KMS-11 (cell line): ENCODE results near the gene TNS2.

Source experiments
- H2AFZ ChIP-seq: fragments of 200-600 bp; sonication (generic); 2 replicates; pipeline ENCODE4 v1.6.1; 2016; ENCODE audit warnings: antibody characterized with exemption, mixed run types, low read depth
- H3K27ac ChIP-seq: fragments of 200-600 bp; sonication (generic); 2 replicates; pipeline ENCODE4 v1.6.1; 2016; ENCODE audit warnings: mild to moderate bottlenecking, mixed run types
- H3K27me3 ChIP-seq: fragments of 200-600 bp; sonication (generic); 2 replicates; pipeline ENCODE4 v1.6.1; 2017; ENCODE audit warnings: mild to moderate bottlenecking, low read depth, mixed run types, moderate library complexity; ENCODE audit not compliant: insufficient read depth
- H3K36me3 ChIP-seq: fragments of 200-600 bp; sonication (generic); 2 replicates; pipeline ENCODE4 v1.6.1; 2017; ENCODE audit warnings: mild to moderate bottlenecking, mixed run types; ENCODE audit not compliant: insufficient read depth
- H3K4me1 ChIP-seq: fragments of 200-600 bp; sonication (generic); 2 replicates; pipeline ENCODE4 v1.6.1; 2016; ENCODE audit warnings: mild to moderate bottlenecking, low read depth, mixed run types; ENCODE audit not compliant: poor library complexity, severe bottlenecking
- H3K4me2 ChIP-seq: fragments of 200-600 bp; sonication (generic); 2 replicates; pipeline ENCODE4 v1.7.0; 2016; ENCODE audit warnings: mild to moderate bottlenecking, mixed run types
- H3K4me3 ChIP-seq: fragments of 200-600 bp; sonication (generic); IDR thresholded peaks from 2 replicates; pipeline ENCODE4 v1.6.1; 2017; ENCODE audit warnings: low read depth, low read length, mixed read lengths; ENCODE audit not compliant: insufficient read depth
- H3K79me2 ChIP-seq: fragments of 200-600 bp; sonication (generic); 2 replicates; pipeline ENCODE4 v1.6.1; 2016; ENCODE audit warnings: low read depth, mixed run types; ENCODE audit not compliant: insufficient read depth
- H3K9ac ChIP-seq: fragments of 200-600 bp; sonication (generic); 2 replicates; pipeline ENCODE4 v1.6.1; 2016; ENCODE audit warnings: mild to moderate bottlenecking, mixed run types
- H4K20me1 ChIP-seq: fragments of 200-600 bp; sonication (generic); 2 replicates; pipeline ENCODE4 v1.6.1; 2016; ENCODE audit warnings: mild to moderate bottlenecking, mixed run types; ENCODE audit not compliant: insufficient read depth
- TF ChIP-seq, protein P1 (sequence below): fragments of 200-600 bp; sonication (generic); conservative IDR thresholded peaks from 2 replicates; pipeline ENCODE4 v1.6.1; 2017; ENCODE audit warnings: low read depth, mild to moderate bottlenecking, antibody characterized with exemption, low read length, moderate library complexity, mixed read lengths

The TNS2 gene

DNA sequence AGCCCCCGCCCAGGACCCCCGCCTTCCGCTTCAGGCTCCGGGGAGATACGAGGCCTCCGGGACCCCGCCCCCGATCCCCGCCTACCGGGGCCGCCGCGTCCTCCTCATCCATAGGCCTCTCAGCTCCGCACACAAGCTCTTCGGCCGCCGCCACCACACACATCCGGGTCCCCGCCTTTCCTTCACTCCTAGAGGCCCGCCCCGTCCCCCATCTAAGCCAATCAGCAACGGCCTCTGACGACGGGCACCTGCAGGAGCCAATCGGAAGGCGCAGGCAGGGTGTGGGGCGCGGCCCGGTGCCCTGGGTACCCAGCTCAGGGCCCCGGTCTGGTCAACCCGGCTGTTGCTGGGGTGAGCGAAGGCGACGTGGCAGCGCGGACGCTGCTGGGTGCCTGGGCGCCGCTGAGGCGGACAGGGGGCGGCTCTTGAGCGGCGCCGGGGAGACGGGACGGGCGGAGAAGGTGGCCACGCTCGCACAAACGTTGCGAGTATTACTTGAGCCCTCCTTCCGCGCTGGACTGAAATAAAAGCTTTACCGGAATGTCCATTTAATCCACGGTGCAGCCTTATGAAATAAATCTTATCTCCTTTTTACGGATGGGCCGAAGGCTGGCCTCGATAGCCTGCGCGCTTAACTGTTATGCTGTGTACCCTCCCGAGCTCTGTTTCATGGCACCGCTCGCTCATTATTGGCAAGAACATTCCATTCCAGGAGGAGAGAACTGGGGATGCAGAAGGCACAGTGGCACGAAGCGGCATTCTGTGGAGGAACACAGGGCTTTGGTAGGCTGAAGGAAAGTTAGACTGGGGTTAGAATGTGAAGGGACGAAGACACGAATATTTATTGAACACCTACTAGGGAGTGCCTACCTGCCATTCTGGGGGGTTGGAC is 29.6 kb downstream of the TNS2 start, which contains the start of gene SPRYD3:
TSS of gene SPRYD3 (minus strand) at position 165 of the 892 bp plus-strand sequence. CDS start at position 108, 57 bp downstream.
- Histone ChIP-seq H2AFZ (peak within 1 kb of the TSS; percentile 96), H3K4me2 (peak within 1 kb of the TSS; percentile 90)
- TF ChIP-seq, protein P1, sequence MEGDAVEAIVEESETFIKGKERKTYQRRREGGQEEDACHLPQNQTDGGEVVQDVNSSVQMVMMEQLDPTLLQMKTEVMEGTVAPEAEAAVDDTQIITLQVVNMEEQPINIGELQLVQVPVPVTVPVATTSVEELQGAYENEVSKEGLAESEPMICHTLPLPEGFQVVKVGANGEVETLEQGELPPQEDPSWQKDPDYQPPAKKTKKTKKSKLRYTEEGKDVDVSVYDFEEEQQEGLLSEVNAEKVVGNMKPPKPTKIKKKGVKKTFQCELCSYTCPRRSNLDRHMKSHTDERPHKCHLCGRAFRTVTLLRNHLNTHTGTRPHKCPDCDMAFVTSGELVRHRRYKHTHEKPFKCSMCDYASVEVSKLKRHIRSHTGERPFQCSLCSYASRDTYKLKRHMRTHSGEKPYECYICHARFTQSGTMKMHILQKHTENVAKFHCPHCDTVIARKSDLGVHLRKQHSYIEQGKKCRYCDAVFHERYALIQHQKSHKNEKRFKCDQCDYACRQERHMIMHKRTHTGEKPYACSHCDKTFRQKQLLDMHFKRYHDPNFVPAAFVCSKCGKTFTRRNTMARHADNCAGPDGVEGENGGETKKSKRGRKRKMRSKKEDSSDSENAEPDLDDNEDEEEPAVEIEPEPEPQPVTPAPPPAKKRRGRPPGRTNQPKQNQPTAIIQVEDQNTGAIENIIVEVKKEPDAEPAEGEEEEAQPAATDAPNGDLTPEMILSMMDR, result no peak

DNA sequence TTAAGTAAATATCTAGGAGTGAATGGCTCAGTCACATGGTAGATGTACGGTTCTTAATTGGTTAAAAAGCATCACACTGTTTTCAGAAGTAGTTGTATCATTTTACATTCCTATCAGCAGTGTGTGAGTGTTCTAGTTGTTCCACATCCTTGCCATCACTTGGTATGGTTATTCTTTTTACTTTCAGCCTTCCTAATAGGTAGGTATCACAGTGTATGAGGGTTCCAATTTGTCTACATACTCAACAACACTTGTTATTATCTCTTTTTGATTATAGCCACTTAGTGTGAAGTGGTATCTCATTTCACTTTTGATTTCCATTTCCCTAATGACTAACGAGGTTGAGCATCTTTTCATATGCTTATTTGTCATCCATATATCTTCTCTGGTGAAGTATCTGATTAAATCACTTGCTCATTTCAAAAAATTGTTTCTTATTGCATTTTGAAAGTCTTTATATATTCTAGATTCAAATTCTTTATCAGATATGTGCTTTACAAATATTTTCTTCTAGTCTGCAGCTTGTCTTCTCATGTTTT is 32.8 kb downstream of the TNS2 start:
- Histone ChIP-seq H3K4me3 (no peak overlapping the region), H3K79me2 (peaks cover 5% of the 10 kb centered on the region; the same call in 1 of the 2 replicates), H4K20me1 (no peaks in the 10 kb centered on the region), H3K4me1 (peaks cover 9% of the 10 kb centered on the region), H3K9ac (no peak overlapping the region), H3K4me2 (no peak overlapping the region), H3K27ac (no peak overlapping the region), H2AFZ (no peak overlapping the region), H3K27me3 (no peaks in the 10 kb centered on the region), H3K36me3 (no peaks in the 10 kb centered on the region)
- TF ChIP-seq, protein P1, result no peak

More for the DNA sequence above, 29.6 kb downstream of the TNS2 start, which contains the start of gene SPRYD3:
- Histone ChIP-seq H3K79me2 (peaks cover 9% of the 10 kb centered on the region; the same call in 1 of the 2 replicates), H3K36me3 (peaks cover 7% of the 10 kb centered on the region; the same call in 1 of the 2 replicates), H3K27me3 (no peaks in the 10 kb centered on the region), H4K20me1 (no peaks in the 10 kb centered on the region), H3K9ac (peak within 1 kb of the TSS; percentile 65; the same call in 1 of the 2 replicates), H3K4me1 (peaks cover 9% of the 10 kb centered on the region), H3K4me3 (no peak within 1 kb of the TSS), H3K27ac (peak within 1 kb of the TSS; percentile 56)

DNA sequence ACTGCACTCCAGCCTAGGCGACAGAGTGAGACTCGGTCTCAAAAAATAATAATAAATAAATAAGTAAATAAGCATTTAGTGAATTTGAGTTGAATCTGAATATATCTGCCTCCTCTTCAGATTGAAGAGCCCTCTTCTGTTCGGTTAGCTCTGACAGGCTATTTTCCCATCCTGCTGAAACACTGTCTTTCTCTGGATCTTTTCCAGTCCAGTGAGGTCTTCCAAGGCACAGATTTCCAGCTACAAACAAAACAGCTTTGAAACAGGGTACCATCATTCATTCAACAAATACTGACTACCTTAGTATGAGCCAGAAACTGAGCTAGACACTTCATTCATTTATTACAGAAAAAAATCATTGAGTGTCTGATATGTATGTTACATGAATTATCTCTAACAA is 36.5 kb downstream of the TNS2 start:
- Histone ChIP-seq H3K4me1 (no peaks in the 10 kb centered on the region), H3K4me3 (no peak overlapping the region), H3K27me3 (no peaks in the 10 kb centered on the region; the same call in 1 of the 2 replicates), H4K20me1 (no peaks in the 10 kb centered on the region), H2AFZ (no peak overlapping the region), H3K9ac (no peak overlapping the region), H3K79me2 (no peaks in the 10 kb centered on the region), H3K36me3 (no peaks in the 10 kb centered on the region), H3K4me2 (no peak overlapping the region), H3K27ac (no peak overlapping the region)
- TF ChIP-seq, protein P1, result no peak

DNA sequence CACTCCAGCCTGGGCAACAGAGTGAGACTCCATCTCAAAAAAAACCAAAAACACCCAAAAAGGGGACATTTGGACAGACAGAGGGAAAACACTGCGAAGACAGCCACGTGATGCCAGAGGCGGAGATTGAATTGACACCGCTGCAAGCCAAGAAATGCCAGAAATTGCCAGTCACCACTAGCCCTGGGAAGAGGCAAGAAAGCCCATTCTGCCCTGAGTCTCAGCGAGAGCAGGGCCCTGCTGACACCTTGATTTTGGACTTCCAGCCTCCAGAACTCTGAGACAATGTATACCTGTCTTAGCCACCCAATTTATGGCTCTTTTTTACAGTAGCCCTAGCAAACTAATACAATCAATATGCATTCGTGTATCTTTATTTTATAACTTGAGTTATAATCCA is 40.2 kb downstream of the TNS2 start:
- Histone ChIP-seq H3K4me1 (no peaks in the 10 kb centered on the region), H3K79me2 (no peaks in the 10 kb centered on the region), H3K27me3 (no peaks in the 10 kb centered on the region; the same call in 1 of the 2 replicates), H2AFZ (no peak overlapping the region), H3K9ac (no peak overlapping the region), H3K36me3 (no peaks in the 10 kb centered on the region), H4K20me1 (no peaks in the 10 kb centered on the region), H3K4me3 (no peak overlapping the region), H3K4me2 (no peak overlapping the region), H3K27ac (no peak overlapping the region)
- TF ChIP-seq, protein P1, result no peak
